H9 (cell line): Measurements from ENCODE around the gene MYMX. TPM values are rescaled to one million over a fixed set of nuclear protein-coding genes. Genes with fewer than 3 reads are reported as not detected.

Experiments used
- DNase-seq: peaks from one replicate; pipeline ENCODE4 v3.0.0-alpha.2; 2017
- H2AFZ ChIP-seq: one replicate; pipeline ENCODE4 v1.6.1; 2013; ENCODE audit warnings: mild to moderate bottlenecking, low read length, control low read depth, moderate library complexity
- H2AK5ac ChIP-seq: 2 replicates; pipeline ENCODE4 v1.6.1; 2013; ENCODE audit warnings: low read length, control low read depth, mixed read lengths; ENCODE audit not compliant: insufficient read length
- H2BK120ac ChIP-seq: one replicate; pipeline ENCODE4 v1.6.1; 2013; ENCODE audit warnings: low read depth, mild to moderate bottlenecking, low read length, control low read depth, inconsistent platforms; ENCODE audit not compliant: poor library complexity, severe bottlenecking
- H2BK12ac ChIP-seq: 2 replicates; pipeline ENCODE4 v1.6.1; 2013; ENCODE audit warnings: low read length, control low read depth, mixed read lengths, low read depth; ENCODE audit not compliant: insufficient read length
- H2BK15ac ChIP-seq: 2 replicates; pipeline ENCODE4 v1.6.1; 2013; ENCODE audit warnings: low read depth, low read length, control low read depth
- H2BK20ac ChIP-seq: one replicate; pipeline ENCODE4 v1.6.1; 2013; ENCODE audit warnings: low read depth, mild to moderate bottlenecking, low read length, control low read depth, inconsistent platforms; ENCODE audit not compliant: poor library complexity, severe bottlenecking
- H2BK5ac ChIP-seq: 2 replicates; pipeline ENCODE4 v1.6.1; 2013; ENCODE audit warnings: low read length, control low read depth, mixed read lengths; ENCODE audit not compliant: insufficient read length
- H3K14ac ChIP-seq: 2 replicates; pipeline ENCODE4 v1.6.1; 2013; ENCODE audit warnings: low read length, control low read depth; ENCODE audit not compliant: insufficient read depth
- H3K18ac ChIP-seq: 2 replicates; pipeline ENCODE4 v1.6.1; 2013; ENCODE audit warnings: low read depth, mild to moderate bottlenecking, mixed read lengths, low read length, control low read depth; ENCODE audit not compliant: insufficient read length
- H3K23ac ChIP-seq: 2 replicates; pipeline ENCODE4 v1.6.1; 2013; ENCODE audit warnings: low read length, control low read depth, mixed read lengths, low read depth; ENCODE audit not compliant: insufficient read length
- H3K23me2 ChIP-seq: 2 replicates; pipeline ENCODE4 v1.6.1; 2013; ENCODE audit warnings: low read depth, mild to moderate bottlenecking, mixed read lengths, low read length, control low read depth; ENCODE audit not compliant: insufficient read length, poor library complexity, severe bottlenecking
- H3K27ac ChIP-seq: 2 replicates; pipeline ENCODE4 v1.5.1; 2013; ENCODE audit warnings: low read length, control low read depth, mixed read lengths, low read depth; ENCODE audit not compliant: insufficient read length
- H3K27me3 ChIP-seq: 2 replicates; pipeline ENCODE4 v1.6.1; 2013; ENCODE audit warnings: low read length, control low read depth, inconsistent platforms; ENCODE audit not compliant: insufficient read depth
- H3K4ac ChIP-seq: 2 replicates; pipeline ENCODE4 v1.6.1; 2013; ENCODE audit warnings: low read depth, mild to moderate bottlenecking, control low read depth, inconsistent platforms, low read length, moderate library complexity
- H3K4me1 ChIP-seq: 2 replicates; pipeline ENCODE4 v1.6.1; 2013; ENCODE audit warnings: low read length, control low read depth, inconsistent platforms; ENCODE audit not compliant: insufficient read depth
- H3K4me2 ChIP-seq: 2 replicates; pipeline ENCODE4 v1.6.1; 2013; ENCODE audit warnings: low read length, control low read depth, mixed read lengths; ENCODE audit not compliant: insufficient read length, insufficient read depth
- H3K56ac ChIP-seq: 2 replicates; pipeline ENCODE4 v1.6.1; 2013; ENCODE audit warnings: low read depth, mild to moderate bottlenecking, mixed read lengths, low read length, control low read depth; ENCODE audit not compliant: insufficient read length
- H3K79me1 ChIP-seq: 2 replicates; pipeline ENCODE4 v1.6.1; 2013; ENCODE audit warnings: low read depth, mild to moderate bottlenecking, moderate library complexity, low read length, control low read depth, inconsistent platforms; ENCODE audit not compliant: insufficient read depth, poor library complexity, severe bottlenecking
- H3K79me2 ChIP-seq: 2 replicates; pipeline ENCODE4 v1.6.1; 2013; ENCODE audit warnings: low read length, control low read depth, inconsistent platforms; ENCODE audit not compliant: insufficient read depth
- H3K9ac ChIP-seq: 2 replicates; pipeline ENCODE4 v1.6.1; 2013; ENCODE audit warnings: low read length, control low read depth, mixed read lengths; ENCODE audit not compliant: insufficient read length; ENCODE audit errors: extremely low read depth
- H3K9me3 ChIP-seq: one replicate; pipeline ENCODE4 v1.6.1; 2013; ENCODE audit warnings: low read depth, low read length, inconsistent platforms; ENCODE audit not compliant: control insufficient read depth
- H3T11ph ChIP-seq: one replicate; pipeline ENCODE4 v1.6.1; 2013; ENCODE audit warnings: mild to moderate bottlenecking, low read length, control low read depth, inconsistent platforms
- H4K20me1 ChIP-seq: one replicate; pipeline ENCODE4 v1.6.1; 2013; ENCODE audit not compliant: control insufficient read depth, insufficient read length, insufficient read depth
- H4K5ac ChIP-seq: 2 replicates; pipeline ENCODE4 v1.6.1; 2013; ENCODE audit warnings: low read depth, mild to moderate bottlenecking, mixed read lengths, low read length, control low read depth; ENCODE audit not compliant: insufficient read length
- H4K8ac ChIP-seq: replicated peaks from 2 replicates; pipeline ENCODE4 v1.6.1; 2013; ENCODE audit warnings: low read length, control low read depth, mixed read lengths, low read depth; ENCODE audit not compliant: insufficient read length
- H4K91ac ChIP-seq: 2 replicates; pipeline ENCODE4 v1.6.1; 2013; ENCODE audit warnings: low read depth, mild to moderate bottlenecking, moderate library complexity, mixed read lengths, low read length, control low read depth; ENCODE audit not compliant: insufficient read length
- H3K27ac Mint-ChIP-seq, 3 experiments: 2 replicates in 2 of 3; 3 replicates in 1 of 3; pipeline ENCODE4 v1.8.0; 2020 to 2021; ENCODE audit warnings: mixed read lengths in 3 of 3, mild to moderate bottlenecking in 1 of 3, moderate library complexity in 1 of 3
- H3K27me3 Mint-ChIP-seq: 2 replicates; pipeline ENCODE4 v1.8.0; 2021; ENCODE audit warnings: low read depth, mild to moderate bottlenecking, moderate library complexity, mixed read lengths
- H3K36me3 Mint-ChIP-seq, 3 experiments: 2 replicates in 2 of 3; 3 replicates in 1 of 3; pipeline ENCODE4 v1.8.0; 2020 to 2021; ENCODE audit warnings: low read depth in 3 of 3, mixed read lengths in 3 of 3; ENCODE audit not compliant: insufficient read depth in 1 of 3
- H3K4me1 Mint-ChIP-seq, 2 experiments: 2 replicates each; pipeline ENCODE4 v1.8.0; 2020; ENCODE audit warnings: mixed read lengths in 2 of 2
- H3K4me3 Mint-ChIP-seq, 2 experiments: 2 replicates in 1 of 2; 3 replicates in 1 of 2; pipeline ENCODE4 v1.8.0; 2020 to 2021; ENCODE audit warnings: mild to moderate bottlenecking in 2 of 2, mixed read lengths in 2 of 2, moderate library complexity in 1 of 2
- H3K9me3 Mint-ChIP-seq, 2 experiments: 2 replicates in 1 of 2; 3 replicates in 1 of 2; pipeline ENCODE4 v1.8.0; 2020; ENCODE audit warnings: mild to moderate bottlenecking in 2 of 2, mixed read lengths in 2 of 2, moderate library complexity in 1 of 2
- CTCF ChIP-seq: fragments of 200-600 bp; sonication (generic); conservative IDR thresholded peaks from 3 replicates; pipeline ENCODE4 v1.8.0; 2021; ENCODE audit warnings: antibody characterized with exemption, mild to moderate bottlenecking
- WGBS: extraction: QIAGEN DNeasy Blood & Tissue Kit; methylation state at CpG from one replicate; pipeline ENCODE4 v1.1.7; 2013; ENCODE audit warnings: missing lambda C conversion rate, low lambda C conversion rate, mixed read lengths; ENCODE audit not compliant: insufficient read length; ENCODE audit errors: extremely low coverage; 5-methylcytosine and 5-hydroxymethylcytosine counted together
- total RNA-seq: library from RNA; stranded (reverse); gene quantifications from 2 replicates; pipeline ENCODE4 v1.2.1, GENCODE V29; 2021

Gene MYMX
- total RNA-seq, 1 experiment from 2014 or later: 1.1 TPM

- Histone ChIP-seq H2BK120ac (no peak within 1 kb of the TSS), H2AK5ac (no peak within 1 kb of the TSS), H3K4ac (no peak within 1 kb of the TSS), H3K27ac (no peak within 1 kb of the TSS), H4K20me1 (peaks cover 2% of the 10 kb centered on the region), H2AFZ (no peak within 1 kb of the TSS), H3K79me1 (peaks cover 17% of the 10 kb centered on the region), H3K4me2 (peak within 1 kb of the TSS; percentile 60), H2BK5ac (no peak within 1 kb of the TSS), H3T11ph (no peak within 1 kb of the TSS), H3K14ac (peak within 1 kb of the TSS; percentile 0; the same call in 1 of the 2 replicates), H2BK20ac (no peak within 1 kb of the TSS), H2BK15ac (no peak within 1 kb of the TSS), H3K18ac (no peak within 1 kb of the TSS), H2BK12ac (no peak within 1 kb of the TSS), H3K79me2 (peaks cover 17% of the 10 kb centered on the region; the same call in 1 of the 2 replicates), H3K9me3 (no peaks in the 10 kb centered on the region), H4K5ac (no peak within 1 kb of the TSS), H3K9ac (peak within 1 kb of the TSS; percentile 21), H3K27me3 (no peaks in the 10 kb centered on the region), H4K8ac (no peak within 1 kb of the TSS), H4K91ac (no peak within 1 kb of the TSS), H3K23me2 (peaks cover 20% of the 10 kb centered on the region), H3K23ac (no peak within 1 kb of the TSS), H3K4me1 (peaks cover 16% of the 10 kb centered on the region; the same call in 1 of the 2 replicates), H3K56ac (no peak within 1 kb of the TSS)
- H3K4me3 Mint-ChIP-seq: peak within 1 kb of the TSS; percentile 85 to 96
- H3K27me3 Mint-ChIP-seq: peaks cover 1% of the 10 kb centered on the region; the same call in 1 of the 2 replicates
- peak; percentile 58 for TF ChIP-seq CTCF
- peaks cover 8 to 13% (median 9%) of the 10 kb centered on the region in 3 experiments; a peak in 5 of 7 replicates for H3K36me3 Mint-ChIP-seq
- H3K9me3 Mint-ChIP-seq: no peaks in the 10 kb centered on the region; a peak in 1 of 5 replicates
- peak within 1 kb of the TSS; percentile 35 to 93 (median 93); a peak in 5 of 7 replicates for H3K27ac Mint-ChIP-seq
- WGBS: no CpG with 5 or more reads among the region's 73 CpGs
- H3K4me1 Mint-ChIP-seq: peaks cover 55 to 63% of the 10 kb centered on the region in 2 experiments
- peak; percentile 84 for DNase-seq
Observed at GRCh38 chr6:44223319-44224028, 6.7 kb downstream of the MYMX start, which contains the start of gene SLC29A1. TSS of gene SLC29A1 (plus strand) at chr6:44223595. CDS start at chr6:44227314, 3,719 bp downstream.
